ENCODE measurements around the gene LOC128125822.

Gene LOC128125822

DNA sequence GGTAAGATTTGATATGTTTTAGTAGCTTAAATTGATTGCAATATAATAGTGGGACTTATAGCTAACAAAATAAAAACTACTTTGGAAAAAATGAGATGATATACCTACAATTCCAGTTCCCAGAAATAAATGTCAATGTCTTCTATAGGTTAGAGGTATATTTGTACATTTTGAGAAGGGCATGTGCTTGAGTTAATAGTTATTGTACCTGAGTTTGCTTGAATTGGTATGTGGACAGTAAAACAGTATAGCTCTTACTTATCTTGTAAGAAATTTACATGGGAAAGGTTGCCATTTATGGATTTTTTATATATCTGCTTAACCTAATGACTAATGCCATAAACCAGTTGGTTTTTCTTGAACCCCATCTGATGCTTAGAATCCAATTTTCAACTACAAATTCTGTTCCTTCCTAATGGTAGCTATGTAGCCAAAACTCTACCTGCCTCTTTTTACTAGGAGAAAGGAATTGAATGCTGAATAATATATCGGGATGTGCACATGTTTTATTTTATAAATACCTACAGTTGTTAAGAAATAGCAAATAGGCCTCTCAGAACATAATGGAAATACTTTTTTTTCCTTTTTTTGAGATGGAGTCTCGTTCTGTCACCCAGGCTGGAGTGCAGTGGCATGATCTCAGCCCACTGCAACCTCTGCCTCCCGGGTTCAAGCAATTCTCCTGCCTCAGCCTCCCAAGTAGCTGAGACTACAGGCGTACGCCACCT, 4.9 kb downstream of the LOC128125822 start:
- H4K20me1 ChIP-seq (ENCODE audit: low read depth, low read length) = peaks cover 40% of the 10 kb centered on the region
- H3K4me2 ChIP-seq (ENCODE audit: low read depth, low read length, poor library complexity, severe bottlenecking) = no peak overlapping the region

DNA sequence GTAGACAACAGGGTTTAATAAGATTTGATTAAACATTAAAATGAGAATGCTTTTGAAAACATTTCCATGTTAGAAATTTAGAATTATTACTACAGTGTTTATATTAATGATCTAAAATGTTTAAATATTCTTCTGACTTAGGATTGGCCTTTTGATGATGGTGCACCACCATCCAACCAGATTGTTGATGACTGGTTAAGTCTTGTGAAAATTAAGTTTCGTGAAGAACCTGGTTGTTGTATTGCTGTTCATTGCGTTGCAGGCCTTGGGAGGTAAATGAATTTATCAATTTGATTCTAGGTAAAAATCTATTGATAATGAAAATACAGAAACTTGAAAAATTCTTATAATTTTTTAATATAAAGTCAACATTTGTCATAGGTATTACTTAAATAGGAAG, 6.5 kb downstream of the LOC128125822 start:
- no peak overlapping the region for H3K27ac ChIP-seq (ENCODE audit: low read depth, low read length)
- no peaks in the 10 kb centered on the region for H3K27me3 ChIP-seq (ENCODE audit: low read length)
- H3F3A ChIP-seq (ENCODE audit: insufficient read depth) = peaks cover 37% of the 10 kb centered on the region; the same call in 1 of the 2 replicates
- H3K4me3 ChIP-seq (ENCODE audit: insufficient read depth, low read length, poor library complexity, severe bottlenecking) = no peak overlapping the region
- peaks cover 60% of the 10 kb centered on the region for H3K36me3 ChIP-seq (ENCODE audit: low read length)
- no peaks in the 10 kb centered on the region for H3K9me3 ChIP-seq (ENCODE audit: insufficient read depth, low read length)
- peaks cover 49% of the 10 kb centered on the region for H4K20me1 ChIP-seq (ENCODE audit: low read depth, low read length)
- no peaks in the 10 kb centered on the region for H3K9me2 ChIP-seq (replicated peaks; ENCODE audit: insufficient read depth, low read length)
- H3K4me2 ChIP-seq (ENCODE audit: low read depth, low read length, poor library complexity, severe bottlenecking) = no peak overlapping the region
- H3K79me2 ChIP-seq (ENCODE audit: insufficient read depth, low read length) = peaks cover 34% of the 10 kb centered on the region
- TF ChIP-seq, protein P1, sequence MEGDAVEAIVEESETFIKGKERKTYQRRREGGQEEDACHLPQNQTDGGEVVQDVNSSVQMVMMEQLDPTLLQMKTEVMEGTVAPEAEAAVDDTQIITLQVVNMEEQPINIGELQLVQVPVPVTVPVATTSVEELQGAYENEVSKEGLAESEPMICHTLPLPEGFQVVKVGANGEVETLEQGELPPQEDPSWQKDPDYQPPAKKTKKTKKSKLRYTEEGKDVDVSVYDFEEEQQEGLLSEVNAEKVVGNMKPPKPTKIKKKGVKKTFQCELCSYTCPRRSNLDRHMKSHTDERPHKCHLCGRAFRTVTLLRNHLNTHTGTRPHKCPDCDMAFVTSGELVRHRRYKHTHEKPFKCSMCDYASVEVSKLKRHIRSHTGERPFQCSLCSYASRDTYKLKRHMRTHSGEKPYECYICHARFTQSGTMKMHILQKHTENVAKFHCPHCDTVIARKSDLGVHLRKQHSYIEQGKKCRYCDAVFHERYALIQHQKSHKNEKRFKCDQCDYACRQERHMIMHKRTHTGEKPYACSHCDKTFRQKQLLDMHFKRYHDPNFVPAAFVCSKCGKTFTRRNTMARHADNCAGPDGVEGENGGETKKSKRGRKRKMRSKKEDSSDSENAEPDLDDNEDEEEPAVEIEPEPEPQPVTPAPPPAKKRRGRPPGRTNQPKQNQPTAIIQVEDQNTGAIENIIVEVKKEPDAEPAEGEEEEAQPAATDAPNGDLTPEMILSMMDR (IDR thresholded peaks at IDR 0.05; ENCODE audit: insufficient read depth, low read length, poor library complexity, severe bottlenecking) = no peak
- no peak for TF ChIP-seq EZH2phosphoT487 (conservative IDR thresholded peaks at IDR 0.05; ENCODE audit: low read length)
- H3K9ac ChIP-seq (ENCODE audit: low read length) = no peak overlapping the region
- H2AFZ ChIP-seq (ENCODE audit: low read depth, low read length, severe bottlenecking) = no peak overlapping the region

More for the DNA sequence above, 4.9 kb downstream of the LOC128125822 start:
- no peak overlapping the region for H3K27ac ChIP-seq (ENCODE audit: low read depth, low read length)
- peaks cover 23% of the 10 kb centered on the region; the same call in 1 of the 2 replicates for H3F3A ChIP-seq (ENCODE audit: insufficient read depth)
- no peaks in the 10 kb centered on the region for H3K27me3 ChIP-seq (ENCODE audit: low read length)
- no peak for TF ChIP-seq EZH2phosphoT487 (conservative IDR thresholded peaks at IDR 0.05; ENCODE audit: low read length)
- TF ChIP-seq, protein P1 (IDR thresholded peaks at IDR 0.05; ENCODE audit: insufficient read depth, low read length, poor library complexity, severe bottlenecking) = no peak
- no peak overlapping the region for H3K4me3 ChIP-seq (ENCODE audit: insufficient read depth, low read length, poor library complexity, severe bottlenecking)
- H3K79me2 ChIP-seq (ENCODE audit: insufficient read depth, low read length) = peaks cover 47% of the 10 kb centered on the region
- no peaks in the 10 kb centered on the region for H3K9me2 ChIP-seq (replicated peaks; ENCODE audit: insufficient read depth, low read length)
- H2AFZ ChIP-seq (ENCODE audit: low read depth, low read length, severe bottlenecking) = no peak overlapping the region
- H3K9me3 ChIP-seq (ENCODE audit: insufficient read depth, low read length) = no peaks in the 10 kb centered on the region
- peaks cover 56% of the 10 kb centered on the region for H3K36me3 ChIP-seq (ENCODE audit: low read length)
- H3K9ac ChIP-seq (ENCODE audit: low read length) = no peak overlapping the region

DNA sequence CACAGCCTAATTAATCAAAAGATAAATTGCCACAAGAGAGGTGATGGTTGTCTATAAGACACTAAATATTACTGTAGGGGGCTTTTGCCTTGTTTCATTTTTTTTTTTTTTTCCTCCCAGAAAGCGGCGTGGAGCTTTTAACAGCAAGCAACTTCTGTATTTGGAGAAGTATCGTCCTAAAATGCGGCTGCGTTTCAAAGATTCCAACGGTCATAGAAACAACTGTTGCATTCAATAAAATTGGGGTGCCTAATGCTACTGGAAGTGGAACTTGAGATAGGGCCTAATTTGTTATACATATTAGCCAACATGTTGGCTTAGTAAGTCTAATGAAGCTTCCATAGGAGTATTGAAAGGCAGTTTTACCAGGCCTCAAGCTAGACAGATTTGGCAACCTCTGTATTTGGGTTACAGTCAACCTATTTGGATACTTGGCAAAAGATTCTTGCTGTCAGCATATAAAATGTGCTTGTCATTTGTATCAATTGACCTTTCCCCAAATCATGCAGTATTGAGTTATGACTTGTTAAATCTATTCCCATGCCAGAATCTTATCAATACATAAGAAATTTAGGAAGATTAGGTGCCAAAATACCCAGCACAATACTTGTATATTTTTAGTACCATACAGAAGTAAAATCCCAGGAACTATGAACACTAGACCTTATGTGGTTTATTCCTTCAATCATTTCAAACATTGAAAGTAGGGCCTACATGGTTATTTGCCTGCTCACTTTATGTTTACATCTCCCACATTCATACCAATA, 7.8 kb downstream of the LOC128125822 start:
- no peaks in the 10 kb centered on the region for H3K9me2 ChIP-seq (replicated peaks; ENCODE audit: insufficient read depth, low read length)
- no peaks in the 10 kb centered on the region for H3K9me3 ChIP-seq (ENCODE audit: insufficient read depth, low read length)
- no peaks in the 10 kb centered on the region for H3K27me3 ChIP-seq (ENCODE audit: low read length)
- peaks cover 35% of the 10 kb centered on the region; the same call in 1 of the 2 replicates for H3F3A ChIP-seq (ENCODE audit: insufficient read depth)
- H3K9ac ChIP-seq (ENCODE audit: low read length) = no peak overlapping the region
- H3K27ac ChIP-seq (ENCODE audit: low read depth, low read length) = no peak overlapping the region
- H3K4me3 ChIP-seq (ENCODE audit: insufficient read depth, low read length, poor library complexity, severe bottlenecking) = no peak overlapping the region
- H4K20me1 ChIP-seq (ENCODE audit: low read depth, low read length) = peaks cover 37% of the 10 kb centered on the region
- no peak overlapping the region for H2AFZ ChIP-seq (ENCODE audit: low read depth, low read length, severe bottlenecking)
- peaks cover 60% of the 10 kb centered on the region for H3K36me3 ChIP-seq (ENCODE audit: low read length)
- TF ChIP-seq, protein P1 (IDR thresholded peaks at IDR 0.05; ENCODE audit: insufficient read depth, low read length, poor library complexity, severe bottlenecking) = no peak
- TF ChIP-seq EZH2phosphoT487 (conservative IDR thresholded peaks at IDR 0.05; ENCODE audit: low read length) = no peak
- no peak overlapping the region for H3K4me2 ChIP-seq (ENCODE audit: low read depth, low read length, poor library complexity, severe bottlenecking)
- H3K79me2 ChIP-seq (ENCODE audit: insufficient read depth, low read length) = peaks cover 20% of the 10 kb centered on the region

All from SU-DHL-6 (cell line).